ENCODE data around the gene XPNPEP2. TPM values are rescaled to one million over a fixed set of nuclear protein-coding genes. Genes with fewer than 3 reads are reported as not detected.

The XPNPEP2 gene
- total and polyA plus RNA-seq, 9 of the 15 experiments (the other 6 are each of a cell fraction or from before 2014, with no cell fraction given), result 0.03 to 0.19 (median 0.09) TPM; not detected in 5

DNA sequence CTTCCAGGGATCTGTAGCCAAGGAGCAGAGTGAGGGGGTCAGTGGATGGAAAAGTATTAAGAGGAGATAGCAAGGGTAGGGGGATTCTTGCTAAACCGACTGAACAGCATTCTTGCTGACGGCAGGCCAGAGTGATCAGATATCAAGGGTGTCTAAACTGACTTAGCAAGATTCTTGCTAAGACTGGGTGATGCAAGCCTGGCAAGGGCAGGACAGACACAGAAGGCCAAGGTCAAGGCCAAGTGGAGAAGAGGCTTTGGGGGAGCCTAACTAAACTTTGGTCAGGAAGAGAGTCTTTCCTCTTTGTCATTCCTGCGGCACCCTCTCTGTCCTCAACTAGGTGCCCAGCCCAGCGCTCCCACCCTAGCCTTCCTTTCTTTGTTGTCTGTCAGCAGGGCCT is 799 bp downstream of the XPNPEP2 start:
- Histone ChIP-seq H3K4me2 (ENCODE audit: insufficient read depth, low read length) (no peak overlapping the region; the same call in 1 of the 2 replicates), H3K4me3 (no peak overlapping the region), H3K4me1 (replicated peaks in 1 of 2; ENCODE audit: control insufficient read depth in 2 of 2, insufficient read depth in 2 of 2, low read length in 2 of 2) (peaks cover 8 to 10% of the 10 kb centered on the region in 2 experiments; a peak in 4 of 5 replicates), H3K9me1 (ENCODE audit: control insufficient read depth, insufficient read depth, low read length) (no peaks in the 10 kb centered on the region), H2AFZ (ENCODE audit: low read depth, low read length) (peak overlapping the region; percentile 44; the same call in 1 of the 2 replicates), H3K9me3 (replicated peaks; ENCODE audit: control insufficient read depth, insufficient read depth, low read depth, low read length) (no peaks in the 10 kb centered on the region), H3K36me3 (ENCODE audit: control insufficient read depth, insufficient read depth, low read length) (no peaks in the 10 kb centered on the region), H3K79me2 (ENCODE audit: control insufficient read depth, insufficient read depth, low read length) (no peaks in the 10 kb centered on the region), H3K27ac (ENCODE audit: extremely low read depth, low read depth, low read length) (no peak overlapping the region), H3K9ac (ENCODE audit: insufficient read depth in 1 of 2, low read depth in 2 of 2, low read length in 2 of 2) (peak overlapping the region in 1 of 2 experiments; percentile 9; a peak in 1 of 4 replicates), H4K20me1 (replicated peaks; ENCODE audit: control insufficient read depth, insufficient read depth, low read length) (no peaks in the 10 kb centered on the region), H3K27me3 (ENCODE audit: control insufficient read depth in 2 of 2, insufficient read depth in 2 of 2, low read length in 2 of 2) (peaks cover 0 to 9% of the 10 kb centered on the region in 2 experiments; a peak in 3 of 5 replicates)
- in situ Hi-C loops (cut with MboI), result no loop called here
- no peak for FAIRE-seq
- 50% methylated on average over 4 of the region's 4 CpGs for WGBS (ENCODE audit: insufficient coverage, low coverage, missing lambda C conversion rate)
- ATAC-seq, result peak; percentile 25
- CTCF ChIA-PET (ENCODE audit: low intra/inter-chr PET ratio), result no interaction called here
- intact Hi-C loops (cut with micrococcal nuclease), result no loop called here
- POLR2A ChIA-PET, result no interaction called here
- TF ChIP-seq, protein P1, sequence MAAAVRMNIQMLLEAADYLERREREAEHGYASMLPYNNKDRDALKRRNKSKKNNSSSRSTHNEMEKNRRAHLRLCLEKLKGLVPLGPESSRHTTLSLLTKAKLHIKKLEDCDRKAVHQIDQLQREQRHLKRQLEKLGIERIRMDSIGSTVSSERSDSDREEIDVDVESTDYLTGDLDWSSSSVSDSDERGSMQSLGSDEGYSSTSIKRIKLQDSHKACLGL (CRISPR knock-in tag; IDR thresholded peaks at IDR 0.05; ENCODE audit: borderline replicate concordance, poor library complexity, severe bottlenecking), result no peak
- TF ChIP-seq NFRKB (IDR thresholded peaks at IDR 0.05; ENCODE audit: low read depth) (no peak), U2AF1 (optimal IDR thresholded peaks at IDR 0.05; ENCODE audit: low read depth, low read length) (no peak), MYC (IDR thresholded peaks at IDR 0.05; ENCODE audit: low read depth, low read length) (no peak), MYC (CRISPR knock-in tag; IDR thresholded peaks at IDR 0.05; ENCODE audit: borderline replicate concordance, low read depth) (no peak), CEBPG (CRISPR knock-in tag; IDR thresholded peaks at IDR 0.05) (peak; percentile 52; the same call in 1 of the 2 replicates), CEBPG (tag; conservative IDR thresholded peaks at IDR 0.05 in 1 of 2, IDR thresholded peaks at IDR 0.05 in 1 of 2) (peak; percentile 48 to 55; a peak in 2 of 4 replicates), SMAD4 (CRISPR knock-in tag; conservative IDR thresholded peaks at IDR 0.05) (peak; percentile 26; the same call in 1 of the 2 replicates), ESRRA (IDR thresholded peaks at IDR 0.05; ENCODE audit: borderline replicate concordance, low read depth) (peak; percentile 90), NR2C2 (CRISPR knock-in tag; IDR thresholded peaks at IDR 0.05) (no peak), NR2C2 (tag; IDR thresholded peaks at IDR 0.05) (peak; percentile 44; the same call in 1 of the 2 replicates), EZH2 (IDR thresholded peaks at IDR 0.05; ENCODE audit: borderline replicate concordance, low read depth, low read length) (no peak)
- TF ChIP-seq, protein P2, sequence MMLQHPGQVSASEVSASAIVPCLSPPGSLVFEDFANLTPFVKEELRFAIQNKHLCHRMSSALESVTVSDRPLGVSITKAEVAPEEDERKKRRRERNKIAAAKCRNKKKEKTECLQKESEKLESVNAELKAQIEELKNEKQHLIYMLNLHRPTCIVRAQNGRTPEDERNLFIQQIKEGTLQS (IDR thresholded peaks at IDR 0.05), result peak; percentile 60
- TF ChIP-seq, protein P2 (CRISPR knock-in tag; conservative IDR thresholded peaks at IDR 0.05), result no peak
- no TSS peak for BruUV-seq (replicated peaks)
- no peak for DNase-seq (ENCODE audit: extremely low read depth in 1 of 4, low spot score in 3 of 4)

Measured in K562 (cell line).